SK-N-SH (cell line): ENCODE data around the gene GTF3A.

Experiments
- CTCF ChIP-seq: fragments of 200-600 bp; sonication (generic); IDR thresholded peaks from 2 replicates; pipeline ENCODE4 v1.6.1; 2017; ENCODE audit warnings: antibody characterized with exemption, mild to moderate bottlenecking, moderate library complexity
- EP300 ChIP-seq, 2 experiments: IDR thresholded peaks; 2 replicates each; pipeline versions ENCODE4 v1.4.0 to v1.6.1; 2012; ENCODE audit warnings: borderline replicate concordance in 1 of 2, low read depth in 1 of 2, low read length in 1 of 2
- FOXM1 ChIP-seq: IDR thresholded peaks from 2 replicates; pipeline ENCODE4 v1.4.0; 2012; ENCODE audit warnings: low read depth, mild to moderate bottlenecking
- JUND ChIP-seq: IDR thresholded peaks from 2 replicates; pipeline ENCODE4 v1.4.0; 2012
- POLR2AphosphoS5 ChIP-seq: IDR thresholded peaks from 2 replicates; pipeline ENCODE4 v1.6.1; 2012; ENCODE audit warnings: low read depth, low read length
- RAD21 ChIP-seq: IDR thresholded peaks from 2 replicates; pipeline ENCODE4 v1.6.1; 2012; ENCODE audit warnings: mild to moderate bottlenecking, low read length
- RCOR1 ChIP-seq: fragments of 150-350 bp; IDR thresholded peaks from 2 replicates; pipeline ENCODE4 v1.6.1; 2017; ENCODE audit warnings: antibody characterized with exemption, low read length
- RXRA ChIP-seq: IDR thresholded peaks from 2 replicates; pipeline ENCODE4 v1.4.0; 2012; ENCODE audit warnings: low read depth, mild to moderate bottlenecking, borderline replicate concordance
- SIN3A ChIP-seq: IDR thresholded peaks from 2 replicates; pipeline ENCODE4 v1.6.1; 2012; ENCODE audit warnings: low read depth, mild to moderate bottlenecking, low read length, moderate library complexity, borderline replicate concordance
- SMC3 ChIP-seq: IDR thresholded peaks from 2 replicates; pipeline ENCODE4 v1.6.1; 2012; ENCODE audit warnings: low read depth, low read length, improper control_type of control experiment
- USF1 ChIP-seq: IDR thresholded peaks from 2 replicates; pipeline ENCODE4 v1.4.0; 2012; ENCODE audit warnings: low read depth, borderline replicate concordance

GRCh38 chr13:27449081-27449603 is 24.7 kb downstream of the GTF3A start:
- TF ChIP-seq JUND, result no peak
- no peak for TF ChIP-seq EP300 (IDR thresholded peaks at IDR 0.05; ENCODE audit: borderline replicate concordance in 1 of 2, low read depth in 1 of 2, low read length in 1 of 2)
- TF ChIP-seq CTCF, result no peak
- TF ChIP-seq USF1, result no peak
- no peak for TF ChIP-seq RAD21
- no peak for TF ChIP-seq RXRA
- no peak for TF ChIP-seq FOXM1
- TF ChIP-seq SIN3A, result no peak
- TF ChIP-seq RCOR1, result no peak
- TF ChIP-seq POLR2AphosphoS5, result no peak
- TF ChIP-seq SMC3, result no peak
